ENCODE results near the gene ZNF784. TPM values are rescaled to one million over a fixed set of nuclear protein-coding genes. Genes with fewer than 3 reads are reported as not detected.
A peak's percentile ranks its signal among the peaks of the same experiment; 100 is the strongest.

Gene ZNF784, protein sequence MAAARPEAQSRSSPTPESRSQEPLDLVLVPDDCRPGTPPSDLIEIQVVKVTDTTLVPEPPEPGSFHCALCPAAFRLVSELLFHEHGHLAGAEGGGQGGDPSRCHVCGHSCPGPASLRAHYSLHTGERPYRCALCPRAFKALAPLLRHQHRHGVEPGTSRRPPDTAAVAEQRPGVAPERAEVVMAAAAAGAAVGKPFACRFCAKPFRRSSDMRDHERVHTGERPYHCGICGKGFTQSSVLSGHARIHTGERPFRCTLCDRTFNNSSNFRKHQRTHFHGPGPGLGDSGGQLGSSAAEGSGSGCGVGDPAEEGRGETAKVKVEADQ
- polyA plus RNA-seq (ENCODE audit: insufficient read length in 3 of 3), result 10 to 100 TPM in 2 of 3 donors, 1 to 10 TPM in 1; 9.1 to 10.8 (median 10.0) TPM

DNA sequence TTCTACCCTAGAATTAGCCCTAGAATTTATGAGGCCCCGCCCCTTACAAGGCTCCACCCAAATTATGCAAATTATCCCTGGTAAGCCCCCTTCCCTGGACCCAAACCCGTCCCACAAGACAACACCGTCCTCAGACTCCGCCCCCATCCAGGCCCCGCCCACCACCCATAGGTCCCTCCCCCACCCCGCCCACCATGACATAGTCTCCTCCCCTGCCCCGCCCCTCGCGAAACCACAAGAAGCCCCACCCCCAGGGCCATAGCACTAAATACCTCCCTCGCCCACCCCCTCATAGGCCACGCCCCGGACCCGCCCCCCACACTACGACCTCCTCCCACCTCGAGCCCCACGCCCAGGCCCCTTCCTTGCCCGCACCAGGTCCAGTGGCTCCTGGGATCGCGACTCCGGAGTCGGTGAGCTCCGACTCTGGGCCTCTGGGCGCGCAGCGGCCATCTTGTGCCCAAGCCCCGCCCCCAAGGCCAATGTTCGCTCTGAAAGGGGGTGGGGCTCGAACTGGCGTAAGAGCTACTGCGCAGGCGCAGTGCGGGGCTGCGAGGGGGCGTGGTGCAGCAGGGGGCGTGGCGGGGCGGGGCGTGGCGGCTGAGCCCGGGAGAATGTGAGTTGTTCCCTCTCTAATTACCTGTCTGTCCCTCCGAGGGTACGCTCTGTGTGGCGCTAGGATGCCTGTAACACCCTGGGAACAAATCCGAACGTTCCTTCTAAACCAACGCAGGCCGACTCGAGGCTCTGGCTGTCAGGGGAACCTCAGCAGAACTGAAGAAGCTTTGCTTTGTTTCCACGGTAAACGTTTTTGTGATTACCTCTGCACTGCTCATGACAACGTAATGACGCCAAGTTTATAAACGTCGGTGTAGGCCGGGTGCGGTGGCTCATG is at the start of gene ZNF784:
ZNF784 (minus strand) TSS at position 458 of the 895 bp plus-strand sequence; CDS start at position 453, 5 bp downstream.
- peak in 2 of 3 donors; percentile 82 to 88 for DNase-seq (ENCODE audit: low read depth in 3 of 3, low spot score in 2 of 3)

DNA sequence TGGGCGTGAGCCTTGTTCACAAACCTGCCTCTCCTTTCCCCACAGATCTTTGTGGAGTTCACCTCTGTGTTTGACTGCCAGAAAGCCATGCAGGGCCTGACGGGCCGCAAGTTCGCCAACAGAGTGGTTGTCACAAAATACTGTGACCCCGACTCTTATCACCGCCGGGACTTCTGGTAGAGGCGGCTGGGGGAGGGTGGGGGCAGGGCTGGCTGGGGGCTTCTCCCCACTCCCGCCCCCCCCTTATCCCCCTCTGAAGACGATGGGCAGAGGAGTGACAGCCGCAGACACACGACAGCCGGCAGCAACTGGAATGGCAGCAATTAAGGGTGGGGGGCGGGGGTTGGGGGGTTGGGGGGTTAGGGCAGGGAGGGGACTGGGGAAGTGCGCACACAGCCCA is 49.5 kb upstream of the ZNF784 start:
- DNase-seq (ENCODE audit: low read depth in 3 of 3, low spot score in 2 of 3), result no peak

DNA sequence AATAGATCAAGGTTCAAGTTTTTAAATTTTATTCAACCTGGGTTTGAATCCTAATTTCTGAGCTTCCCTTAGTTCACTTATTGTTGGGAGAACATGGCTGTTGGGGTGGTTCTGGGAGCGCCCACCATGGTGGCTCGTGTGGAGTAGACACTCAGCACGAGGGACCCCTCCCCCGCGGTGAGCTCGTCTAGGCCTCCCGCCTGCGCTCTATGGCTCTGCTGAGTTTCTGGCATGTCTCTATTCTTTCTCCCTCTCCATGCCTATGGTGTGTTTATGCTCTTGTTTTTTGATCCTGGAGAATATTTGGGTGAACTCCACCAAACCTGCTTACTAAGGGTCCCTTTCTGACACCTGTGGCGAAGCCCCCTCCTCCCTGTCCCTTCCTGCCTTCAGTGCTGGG is 49.1 kb upstream of the ZNF784 start:
- DNase-seq (ENCODE audit: low read depth in 3 of 3, low spot score in 2 of 3), result no peak

DNA sequence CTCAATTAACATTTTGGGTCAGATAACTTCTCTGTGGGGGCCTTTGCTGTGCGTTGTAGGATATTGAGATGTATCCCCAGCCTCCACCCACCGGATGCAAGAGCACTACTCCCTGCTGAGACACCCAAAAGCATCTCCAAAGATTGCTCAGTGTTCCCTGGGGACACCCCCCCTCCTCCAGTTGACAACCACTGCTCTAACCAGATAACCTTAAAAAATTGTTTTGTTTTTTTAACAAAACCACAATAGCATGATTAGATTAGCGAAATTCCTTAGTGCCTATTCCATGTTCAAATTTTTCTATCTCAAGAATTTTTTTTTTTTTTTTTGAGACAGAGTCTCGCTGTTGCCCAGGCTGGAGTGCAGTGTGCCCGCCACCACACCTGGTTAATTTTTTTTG is 48.1 kb upstream of the ZNF784 start:
- no peak for DNase-seq (ENCODE audit: low read depth in 3 of 3, low spot score in 2 of 3)

DNA sequence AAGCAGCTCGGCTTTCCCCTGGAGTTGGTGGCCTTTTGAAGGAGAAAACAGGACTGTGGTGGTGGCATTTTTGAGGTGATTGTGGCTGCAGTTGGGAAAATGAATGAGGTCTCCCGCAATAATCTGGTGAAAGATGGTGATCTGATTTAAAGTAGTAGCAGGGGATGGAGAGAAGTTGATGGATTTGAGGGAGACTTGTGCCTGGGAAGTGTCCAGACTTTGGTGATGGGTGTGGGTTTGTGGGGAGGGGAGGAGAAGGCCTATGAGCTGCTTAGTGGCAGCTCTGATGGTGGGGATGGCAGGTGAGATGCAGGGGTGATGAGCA is 46.6 kb upstream of the ZNF784 start:
- no peak for DNase-seq (ENCODE audit: low read depth in 3 of 3, low spot score in 2 of 3)

DNA sequence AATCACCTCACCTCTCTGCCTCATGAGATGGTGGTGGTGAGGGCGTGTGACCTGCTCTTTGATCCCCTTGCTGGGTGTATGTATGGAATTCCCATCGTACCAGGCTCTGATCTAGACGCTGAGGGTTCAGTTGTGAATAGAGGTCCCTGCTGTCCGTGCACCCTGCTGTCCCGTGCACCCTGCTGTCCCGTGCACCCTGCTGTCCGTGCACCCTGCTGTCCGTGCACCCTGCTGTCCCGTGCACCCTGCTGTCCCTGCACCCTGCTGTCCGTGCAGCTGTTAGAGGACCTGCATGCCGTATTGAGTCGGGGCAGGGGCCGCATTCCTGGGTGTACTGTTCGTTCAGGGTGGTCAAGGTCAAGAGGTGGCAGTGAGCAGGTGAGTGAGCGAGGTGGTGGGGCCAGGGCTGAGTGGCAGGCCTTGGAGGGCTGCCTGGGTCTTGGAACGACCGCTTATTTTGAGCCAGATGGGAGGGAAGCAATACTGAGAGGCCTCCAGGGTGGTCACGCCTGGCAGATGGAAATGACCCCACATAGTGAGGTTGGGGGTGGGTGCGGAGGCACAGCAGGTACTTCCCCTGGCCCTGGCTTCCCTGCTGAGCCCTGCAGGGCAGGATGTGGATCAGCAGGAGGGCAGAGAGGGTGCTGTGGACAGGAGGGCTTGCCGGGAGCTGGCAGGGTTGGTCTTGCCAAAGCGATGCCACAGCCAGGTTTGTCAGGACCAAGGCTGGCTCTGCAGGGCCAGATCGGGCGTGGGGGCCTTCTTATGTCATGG is 46.1 kb upstream of the ZNF784 start:
- no peak for DNase-seq (ENCODE audit: low read depth in 3 of 3, low spot score in 2 of 3)

DNA sequence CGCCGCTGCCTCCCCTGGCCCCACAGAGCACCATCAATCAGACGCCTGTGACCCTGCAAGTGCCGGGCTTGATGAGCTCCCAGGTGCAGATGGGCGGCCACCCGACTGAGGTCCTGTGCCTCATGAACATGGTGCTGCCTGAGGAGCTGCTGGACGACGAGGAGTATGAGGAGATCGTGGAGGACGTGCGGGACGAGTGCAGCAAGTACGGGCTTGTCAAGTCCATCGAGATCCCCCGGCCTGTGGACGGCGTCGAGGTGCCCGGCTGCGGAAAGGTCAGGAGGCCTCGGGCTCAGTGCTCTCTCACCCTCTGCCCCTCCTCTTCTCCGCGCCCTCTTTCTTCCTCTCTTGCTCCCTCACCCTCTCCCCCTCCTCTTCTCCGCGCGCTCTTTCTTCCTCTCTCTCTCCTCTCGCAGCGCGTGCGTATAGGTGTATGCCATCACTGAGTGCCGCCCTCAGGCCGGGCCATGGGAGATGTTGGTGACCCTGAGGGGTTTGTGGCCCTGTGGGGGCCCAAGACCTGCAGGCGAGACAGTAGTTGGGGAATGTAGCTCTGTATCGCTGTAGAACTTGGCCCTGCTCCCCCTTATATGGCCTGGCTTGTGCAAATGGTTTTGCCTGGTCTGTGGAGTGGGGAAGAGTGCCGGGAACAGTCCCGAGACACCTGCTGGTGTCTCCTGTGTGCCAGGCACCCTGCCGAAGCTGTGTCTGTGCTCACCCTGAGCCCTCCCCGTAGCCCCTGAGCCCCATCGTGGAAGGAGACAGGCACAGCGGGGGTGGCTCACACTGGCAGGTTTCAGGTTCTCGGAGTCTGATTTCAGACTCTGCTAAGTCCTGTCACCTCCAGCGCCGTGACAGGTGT is 45.3 kb upstream of the ZNF784 start:
- DNase-seq (ENCODE audit: low read depth in 3 of 3, low spot score in 2 of 3), result no peak

DNA sequence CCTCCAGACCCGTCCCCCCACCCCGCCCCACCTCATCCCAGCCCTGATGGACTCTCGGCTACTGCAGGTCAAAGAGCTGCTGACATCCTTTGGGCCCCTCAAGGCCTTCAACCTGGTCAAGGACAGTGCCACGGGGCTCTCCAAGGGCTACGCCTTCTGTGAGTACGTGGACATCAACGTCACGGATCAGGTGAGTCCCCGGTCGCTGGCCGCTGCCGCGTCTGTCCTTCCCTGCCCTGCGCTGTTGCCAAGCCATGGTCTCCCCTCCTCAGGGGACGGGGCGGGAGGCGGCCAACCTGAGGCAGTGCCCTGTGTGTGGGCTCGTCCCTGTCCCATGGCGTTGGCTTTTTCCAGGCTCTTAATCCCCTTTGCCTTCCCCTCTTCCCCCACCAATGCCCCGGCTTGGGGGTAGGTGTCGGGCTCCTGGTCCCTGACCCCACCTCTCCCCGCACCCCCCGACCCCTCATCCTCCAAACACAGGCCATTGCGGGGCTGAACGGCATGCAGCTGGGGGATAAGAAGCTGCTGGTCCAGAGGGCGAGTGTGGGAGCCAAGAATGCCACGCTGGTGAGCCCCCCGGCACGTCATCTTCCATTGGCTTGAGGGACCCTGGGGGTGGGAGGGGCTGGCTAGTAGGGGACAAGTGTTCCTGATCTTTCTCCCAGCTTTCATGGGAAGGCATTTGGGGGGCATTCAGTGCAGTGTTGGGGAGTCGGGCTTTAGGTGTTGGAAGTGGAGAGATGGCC is 44.4 kb upstream of the ZNF784 start:
- DNase-seq (ENCODE audit: low read depth in 3 of 3, low spot score in 2 of 3), result no peak

DNA sequence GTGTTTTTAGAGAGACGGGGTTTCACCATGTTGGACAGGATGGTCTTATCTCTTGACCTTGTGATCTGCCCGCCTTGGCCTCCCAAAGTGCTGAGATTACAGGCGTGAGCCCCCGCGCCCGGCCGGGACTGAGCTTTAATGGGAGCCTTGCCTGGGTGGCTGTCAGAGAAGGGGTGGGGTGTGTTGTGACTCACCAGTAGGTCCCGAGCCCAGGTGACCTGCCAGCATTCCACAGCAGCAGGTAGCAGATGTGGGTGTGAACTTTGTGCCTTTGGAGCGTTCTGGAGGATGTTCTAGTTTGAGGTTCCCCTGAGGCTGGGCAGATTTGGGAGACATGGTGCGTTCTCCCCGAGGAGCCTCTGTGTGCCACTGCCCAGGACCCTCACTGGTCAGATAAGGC is 43.6 kb upstream of the ZNF784 start:
- no peak for DNase-seq (ENCODE audit: low read depth in 3 of 3, low spot score in 2 of 3)

DNA sequence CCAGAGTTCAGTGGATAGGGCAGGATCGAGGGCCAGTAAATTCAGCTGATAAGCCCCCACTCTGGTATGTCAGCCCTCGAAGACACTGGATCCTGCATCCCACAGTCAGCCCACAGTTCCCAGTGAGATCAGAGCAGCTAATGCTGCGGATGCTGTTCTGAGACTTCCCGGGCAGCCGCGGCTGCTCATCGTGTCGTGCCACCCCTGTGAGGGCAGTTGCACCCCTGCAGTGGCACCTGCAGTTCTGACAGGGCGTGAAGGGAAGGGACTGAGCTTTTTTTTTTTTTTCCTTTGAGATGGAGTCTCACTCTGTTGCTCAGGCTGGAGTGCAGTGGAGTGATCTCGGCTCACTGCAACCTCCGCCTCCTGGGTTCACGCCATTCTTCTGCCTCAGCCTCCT is 43.1 kb upstream of the ZNF784 start:
- no peak for DNase-seq (ENCODE audit: low read depth in 3 of 3, low spot score in 2 of 3)

DNA sequence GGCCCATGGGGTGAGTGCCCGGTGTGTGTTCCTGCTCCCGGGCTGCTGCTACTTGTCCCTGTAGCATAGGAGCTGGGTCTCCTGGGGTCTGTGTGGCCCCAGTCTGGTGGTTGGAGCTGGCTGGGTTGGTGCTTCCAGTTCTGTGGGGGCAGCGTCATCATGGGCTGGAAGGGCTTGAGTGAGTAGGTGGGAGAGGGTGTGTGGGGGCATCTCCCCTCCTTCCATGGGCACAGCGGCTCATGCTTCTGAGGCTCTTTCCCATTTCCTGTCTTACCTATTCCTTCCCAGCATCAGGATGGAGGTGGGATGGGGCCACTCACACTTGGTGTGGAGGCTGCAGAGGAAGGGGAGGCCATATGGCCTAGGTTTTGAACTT is 42.6 kb upstream of the ZNF784 start:
- DNase-seq (ENCODE audit: low read depth in 3 of 3, low spot score in 2 of 3), result no peak

DNA sequence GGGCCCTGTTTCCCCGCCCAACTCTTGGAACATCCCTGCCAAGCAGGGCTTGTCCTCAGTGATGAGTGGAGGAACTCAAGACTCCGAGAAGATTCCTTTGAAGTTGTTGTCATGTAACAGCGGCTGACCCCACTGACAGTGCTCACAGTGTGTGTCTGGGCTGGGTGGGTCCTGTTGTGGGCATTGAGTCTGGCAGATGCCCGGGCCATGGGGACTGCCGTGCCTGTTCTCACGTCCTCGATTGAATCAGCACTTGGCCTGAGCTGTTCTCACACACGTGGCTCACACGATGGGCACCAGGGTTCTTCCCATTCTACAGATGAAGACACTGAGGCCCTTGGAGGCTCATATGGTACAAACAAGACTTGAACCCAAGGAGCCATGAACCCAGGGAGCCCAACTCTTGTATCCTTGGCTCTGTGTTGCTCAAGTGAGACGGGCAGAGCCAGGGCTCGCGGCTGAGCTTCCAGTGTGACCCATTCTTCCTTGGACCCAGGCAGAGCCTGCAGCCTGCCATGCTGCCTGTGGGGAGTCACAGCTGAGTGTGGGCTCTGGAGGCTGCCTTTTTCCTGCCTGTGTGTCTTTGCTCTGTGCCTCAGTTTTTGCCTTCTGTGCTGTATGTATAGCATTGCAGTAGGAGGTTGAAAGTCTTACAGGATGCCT is 42.1 kb upstream of the ZNF784 start:
- no peak for DNase-seq (ENCODE audit: low read depth in 3 of 3, low spot score in 2 of 3)

DNA sequence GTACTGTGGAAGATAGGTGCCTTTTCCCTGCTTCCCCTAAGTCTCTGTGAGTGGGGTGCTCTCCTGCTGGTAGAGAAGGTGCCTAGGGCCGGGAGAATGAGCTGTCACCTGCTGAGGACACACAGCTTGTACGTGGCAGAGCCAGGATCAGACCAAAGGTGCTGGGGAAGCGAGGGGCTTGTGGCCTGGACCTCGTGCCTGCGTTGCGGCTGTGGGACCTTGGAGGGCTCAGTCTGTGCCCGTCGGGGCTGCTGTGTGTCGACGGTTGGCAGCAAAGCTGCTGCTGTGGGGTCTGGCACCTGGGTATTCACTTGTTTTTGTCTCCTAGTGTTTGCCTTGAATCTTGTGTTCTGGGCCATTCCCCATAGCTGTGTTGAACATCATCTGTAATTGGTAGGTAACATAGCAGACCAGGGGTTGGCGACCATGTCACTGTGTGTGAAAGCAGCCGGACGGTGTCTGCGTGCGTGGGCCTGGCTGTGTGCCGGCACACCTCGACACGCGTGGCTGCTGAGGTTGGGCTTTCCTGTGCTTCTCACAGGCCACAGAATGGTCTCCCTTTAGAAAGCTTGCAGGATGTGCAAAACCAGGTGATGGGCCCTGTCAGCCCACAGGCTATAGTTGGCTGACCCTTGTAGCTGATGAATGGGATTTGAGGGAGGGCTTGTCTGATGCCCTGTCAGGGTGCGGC is 39.6 kb upstream of the ZNF784 start:
- no peak for DNase-seq (ENCODE audit: low read depth in 3 of 3, low spot score in 2 of 3)

DNA sequence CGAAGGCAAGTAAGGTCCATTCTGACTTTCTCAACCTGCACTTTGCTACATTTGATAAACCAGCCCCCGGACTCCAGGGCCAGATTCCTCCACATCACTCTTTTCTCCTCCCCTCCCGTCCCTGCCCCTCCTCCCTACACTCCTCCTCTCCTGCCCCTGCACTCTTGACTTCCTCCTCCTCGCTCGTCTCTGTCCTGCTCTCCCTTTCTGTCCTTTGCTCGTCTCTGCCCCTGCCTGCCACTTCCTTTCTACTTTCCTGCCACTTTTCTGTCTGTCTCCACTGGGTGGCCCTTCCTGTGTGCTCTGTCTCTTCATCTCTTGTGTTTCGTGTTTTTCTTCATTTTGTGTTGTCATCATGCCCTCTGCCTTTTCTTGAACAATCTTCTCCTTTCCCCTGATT is 37.5 kb upstream of the ZNF784 start:
- no peak for DNase-seq (ENCODE audit: low read depth in 3 of 3, low spot score in 2 of 3)

DNA sequence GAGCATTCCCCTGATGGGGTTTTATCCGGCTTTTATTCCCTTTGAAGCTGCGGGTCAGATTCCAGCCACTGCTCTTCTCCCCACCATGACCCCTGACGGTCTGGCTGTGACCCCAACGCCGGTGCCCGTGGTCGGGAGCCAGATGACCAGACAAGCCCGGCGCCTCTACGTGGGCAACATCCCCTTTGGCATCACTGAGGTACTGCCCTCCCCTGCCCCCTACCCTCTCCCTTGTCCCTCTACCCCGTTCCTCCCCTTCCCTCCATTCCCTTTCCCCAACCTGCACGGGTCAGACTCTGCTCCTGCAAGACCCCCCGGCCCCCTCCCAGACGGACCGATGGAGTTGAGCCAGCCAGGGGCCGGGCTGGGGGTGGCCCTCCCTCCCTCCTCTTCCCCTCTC is 36.6 kb upstream of the ZNF784 start:
- DNase-seq (ENCODE audit: low read depth in 3 of 3, low spot score in 2 of 3), result no peak

DNA sequence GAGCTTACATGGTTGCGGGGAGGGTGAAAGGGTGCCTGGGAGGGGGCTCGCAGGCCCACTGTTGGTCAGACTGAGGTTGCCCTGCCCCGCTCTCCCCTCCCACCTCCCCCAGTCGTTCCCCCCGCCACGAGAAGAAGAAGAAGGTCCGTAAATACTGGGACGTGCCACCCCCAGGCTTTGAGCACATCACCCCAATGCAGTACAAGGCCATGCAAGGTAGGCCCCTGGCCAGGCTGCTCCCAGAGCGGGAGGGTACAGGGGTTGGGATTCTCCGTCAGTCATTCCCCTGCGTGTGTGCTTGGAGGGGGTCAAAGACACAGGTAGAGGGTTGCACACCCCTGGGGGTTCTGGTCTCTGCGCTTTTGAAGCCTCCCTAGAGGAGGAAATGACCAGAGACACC is 36.0 kb upstream of the ZNF784 start:
- DNase-seq (ENCODE audit: low read depth in 3 of 3, low spot score in 2 of 3), result no peak

DNA sequence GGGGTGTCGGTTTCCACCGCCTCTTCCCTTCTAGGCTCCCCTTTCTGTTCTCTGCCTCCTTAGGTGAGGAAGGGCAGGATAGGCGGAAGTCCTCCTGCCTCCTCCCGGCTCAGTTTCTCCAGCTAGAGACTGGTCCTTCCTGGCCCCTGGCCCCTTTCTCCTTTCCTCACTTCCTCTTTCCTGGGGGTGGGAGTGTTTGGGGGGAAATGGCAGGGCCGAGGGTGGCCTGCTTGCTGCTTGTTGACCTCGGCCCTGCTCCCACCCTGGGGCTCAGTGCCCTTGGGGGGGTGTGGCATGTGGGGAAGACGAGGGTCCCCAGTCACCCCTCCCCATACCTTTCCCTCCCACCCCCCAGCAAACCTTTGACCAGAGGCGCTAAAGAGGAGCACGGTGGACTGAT is 35.5 kb upstream of the ZNF784 start:
- DNase-seq (ENCODE audit: low read depth in 3 of 3, low spot score in 2 of 3), result no peak

DNA sequence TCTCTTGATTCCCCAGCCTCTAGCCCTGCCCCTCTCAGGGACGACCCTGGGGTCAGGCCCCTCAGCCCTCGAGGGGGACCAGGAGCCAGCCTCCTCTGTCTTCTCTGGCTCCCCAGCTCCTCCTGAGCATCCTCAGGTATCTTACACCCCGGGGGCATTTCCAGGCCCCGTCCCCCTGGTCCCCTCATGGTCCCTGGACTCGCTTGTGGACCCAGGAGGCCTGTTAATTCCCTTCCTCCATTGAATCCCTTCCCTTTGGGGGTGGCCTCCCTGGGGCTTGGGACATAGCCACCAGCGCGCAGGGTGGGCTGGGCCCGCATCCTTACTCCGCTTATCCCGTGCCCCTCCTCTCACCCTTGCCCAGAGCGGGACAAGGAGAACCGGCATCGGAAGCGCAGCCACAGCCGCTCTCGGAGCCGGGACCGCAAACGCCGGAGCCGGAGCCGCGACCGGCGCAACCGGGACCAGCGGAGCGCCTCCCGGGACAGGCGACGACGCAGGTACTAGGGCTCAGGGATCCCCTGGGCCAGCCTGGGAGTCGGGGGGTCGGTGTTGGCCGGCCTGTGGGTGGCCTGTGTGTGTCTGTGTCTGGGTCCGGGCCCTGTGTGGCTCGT is 34.6 kb upstream of the ZNF784 start:
- DNase-seq (ENCODE audit: low read depth in 3 of 3, low spot score in 2 of 3), result no peak

Data from right renal cortex interstitium (tissue), 3 donors.